HG02678 (cell line): ENCODE data around the gene PCDHB7.
"Not testable (repeated sequence)": the region's sequence is repeated elsewhere in the genome, so short reads cannot be mapped to it uniquely, and the experiment has no call there.

ENCODE experiments used
- ATAC-seq: cut with Tn5 transposase; IDR thresholded peaks from one replicate; pipeline ENCODE4 v1.9.1; 2021; ENCODE audit warnings: mild to moderate bottlenecking, moderate library complexity; ENCODE audit not compliant: unreplicated experiment

Gene PCDHB7

DNA sequence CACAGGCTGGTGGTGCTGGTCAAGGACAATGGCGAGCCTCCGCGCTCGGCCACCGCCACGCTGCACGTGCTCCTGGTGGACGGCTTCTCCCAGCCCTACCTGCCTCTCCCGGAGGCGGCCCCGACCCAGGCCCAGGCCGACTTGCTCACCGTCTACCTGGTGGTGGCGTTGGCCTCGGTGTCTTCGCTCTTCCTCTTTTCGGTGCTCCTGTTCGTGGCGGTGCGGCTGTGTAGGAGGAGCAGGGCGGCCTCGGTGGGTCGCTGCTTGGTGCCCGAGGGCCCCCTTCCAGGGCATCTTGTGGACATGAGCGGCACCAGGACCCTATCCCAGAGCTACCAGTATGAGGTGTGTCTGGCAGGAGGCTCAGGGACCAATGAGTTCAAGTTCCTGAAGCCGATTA lies 43.6 kb downstream of the PCDHB7 start:
- ATAC-seq: not testable (repeated sequence)

- no peak for ATAC-seq
Measured at GRCh38 chr5:141223112-141223783, 50.8 kb downstream of the PCDHB7 start, which contains the start of gene PCDHB14. Gene PCDHB14, plus strand, starts transcription at chr5:141223343. Its CDS starts 163 bp downstream, at chr5:141223506.

DNA sequence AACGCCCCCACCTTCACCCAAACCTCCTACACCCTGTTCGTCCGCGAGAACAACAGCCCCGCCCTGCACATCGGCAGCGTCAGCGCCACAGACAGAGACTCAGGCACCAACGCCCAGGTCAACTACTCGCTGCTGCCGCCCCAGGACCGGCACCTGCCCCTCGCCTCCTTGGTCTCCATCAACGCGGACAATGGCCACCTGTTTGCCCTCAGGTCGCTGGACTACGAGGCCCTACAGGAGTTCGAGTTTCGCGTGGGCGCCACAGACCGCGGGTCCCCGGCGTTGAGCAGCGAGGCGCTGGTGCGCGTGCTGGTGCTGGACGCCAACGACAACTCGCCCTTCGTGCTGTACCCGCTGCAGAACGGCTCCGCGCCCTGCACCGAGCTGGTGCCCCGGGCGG lies 52.4 kb downstream of the PCDHB7 start:
- not testable (repeated sequence) for ATAC-seq

DNA sequence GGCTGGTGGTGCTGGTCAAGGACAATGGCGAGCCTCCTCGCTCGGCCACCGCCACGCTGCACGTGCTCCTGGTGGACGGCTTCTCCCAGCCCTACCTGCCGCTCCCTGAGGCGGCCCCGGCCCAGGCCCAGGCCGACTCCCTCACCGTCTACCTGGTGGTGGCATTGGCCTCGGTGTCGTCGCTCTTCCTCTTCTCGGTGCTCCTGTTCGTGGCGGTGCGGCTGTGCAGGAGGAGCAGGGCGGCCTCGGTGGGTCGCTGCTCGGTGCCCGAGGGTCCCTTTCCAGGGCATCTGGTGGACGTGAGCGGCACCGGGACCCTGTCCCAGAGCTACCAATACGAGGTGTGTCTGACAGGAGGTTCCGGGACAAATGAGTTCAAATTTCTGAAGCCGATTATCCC lies 53.0 kb downstream of the PCDHB7 start:
- ATAC-seq: not testable (repeated sequence)
